ENCODE results near the gene ANKRD34B.

Gene ANKRD34B

DNA sequence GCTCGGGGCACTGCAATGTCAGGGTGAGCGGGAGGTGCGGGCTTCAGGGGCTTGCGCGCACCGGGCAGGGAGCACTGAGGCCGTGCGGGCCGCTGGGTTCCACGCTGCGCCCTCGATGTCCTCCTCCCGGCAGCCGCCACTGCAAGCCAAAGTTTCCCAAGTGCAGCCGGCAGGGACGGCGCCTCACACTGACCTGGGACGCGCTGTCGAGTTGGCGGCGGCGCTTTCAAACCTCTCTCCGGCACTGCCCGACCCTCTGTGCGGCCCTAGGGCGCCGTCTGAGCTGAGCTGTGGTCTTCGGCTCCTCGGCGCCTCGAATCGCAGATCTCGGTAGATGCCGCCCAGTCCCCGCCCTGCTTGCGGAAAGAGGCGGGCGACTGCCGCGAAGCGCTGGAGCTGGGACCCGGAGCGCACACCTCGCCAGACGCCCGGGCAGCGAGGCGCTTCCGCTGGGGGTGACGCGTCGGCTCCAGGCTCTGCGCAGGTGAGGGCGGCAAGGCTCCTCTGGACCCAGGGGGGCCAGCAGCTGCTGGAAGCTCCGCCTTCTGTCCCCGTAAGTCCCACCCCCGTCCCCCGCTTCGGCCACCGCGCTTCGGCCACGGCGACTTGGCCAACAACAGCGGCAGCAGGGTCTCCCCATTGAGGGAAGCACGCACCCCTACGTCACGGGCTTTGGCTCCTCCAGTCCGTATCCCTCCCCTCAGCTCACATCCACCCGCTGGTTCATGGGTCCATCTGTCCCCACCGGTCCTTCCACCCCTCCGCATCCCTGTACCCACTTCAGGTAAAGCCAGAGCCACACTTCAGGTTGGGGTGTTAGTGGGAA, at the start of gene ANKRD34B:
ANKRD34B (minus strand) TSS at position 320 of the 826 bp plus-strand sequence. CDS start 10,261 bp downstream, outside the sequence.
- TF ChIP-seq, protein P1, sequence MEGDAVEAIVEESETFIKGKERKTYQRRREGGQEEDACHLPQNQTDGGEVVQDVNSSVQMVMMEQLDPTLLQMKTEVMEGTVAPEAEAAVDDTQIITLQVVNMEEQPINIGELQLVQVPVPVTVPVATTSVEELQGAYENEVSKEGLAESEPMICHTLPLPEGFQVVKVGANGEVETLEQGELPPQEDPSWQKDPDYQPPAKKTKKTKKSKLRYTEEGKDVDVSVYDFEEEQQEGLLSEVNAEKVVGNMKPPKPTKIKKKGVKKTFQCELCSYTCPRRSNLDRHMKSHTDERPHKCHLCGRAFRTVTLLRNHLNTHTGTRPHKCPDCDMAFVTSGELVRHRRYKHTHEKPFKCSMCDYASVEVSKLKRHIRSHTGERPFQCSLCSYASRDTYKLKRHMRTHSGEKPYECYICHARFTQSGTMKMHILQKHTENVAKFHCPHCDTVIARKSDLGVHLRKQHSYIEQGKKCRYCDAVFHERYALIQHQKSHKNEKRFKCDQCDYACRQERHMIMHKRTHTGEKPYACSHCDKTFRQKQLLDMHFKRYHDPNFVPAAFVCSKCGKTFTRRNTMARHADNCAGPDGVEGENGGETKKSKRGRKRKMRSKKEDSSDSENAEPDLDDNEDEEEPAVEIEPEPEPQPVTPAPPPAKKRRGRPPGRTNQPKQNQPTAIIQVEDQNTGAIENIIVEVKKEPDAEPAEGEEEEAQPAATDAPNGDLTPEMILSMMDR (IDR thresholded peaks at IDR 0.05), result no peak

GRCh38 chr5:80619086-80619485, 49.0 kb upstream of the ANKRD34B start:
- TF ChIP-seq, protein P1 (IDR thresholded peaks at IDR 0.05), result no peak

DNA sequence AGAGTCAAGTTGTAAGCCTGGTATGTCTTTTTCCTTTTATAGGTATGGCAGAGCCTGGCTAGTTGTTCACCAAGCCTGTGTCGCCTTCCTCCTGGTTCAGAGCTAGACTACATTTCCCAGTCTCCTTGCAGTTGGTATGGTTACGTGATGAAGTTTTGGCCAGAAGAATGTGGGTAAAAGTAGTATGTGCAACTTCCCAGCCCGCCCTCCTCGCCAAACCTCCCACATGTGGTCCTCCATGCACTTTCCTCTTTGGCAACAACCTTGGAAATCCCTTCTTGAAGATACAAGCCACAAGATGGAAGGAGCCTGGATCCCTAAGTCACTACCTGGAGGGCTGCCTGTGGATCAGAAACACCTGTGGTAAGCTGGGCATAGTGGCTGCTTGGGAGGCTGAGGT, 48.4 kb upstream of the ANKRD34B start:
- TF ChIP-seq, protein P1 (IDR thresholded peaks at IDR 0.05), result no peak

GRCh38 chr5:80615266-80615914, 45.3 kb upstream of the ANKRD34B start:
- TF ChIP-seq, protein P1 (IDR thresholded peaks at IDR 0.05), result no peak

DNA sequence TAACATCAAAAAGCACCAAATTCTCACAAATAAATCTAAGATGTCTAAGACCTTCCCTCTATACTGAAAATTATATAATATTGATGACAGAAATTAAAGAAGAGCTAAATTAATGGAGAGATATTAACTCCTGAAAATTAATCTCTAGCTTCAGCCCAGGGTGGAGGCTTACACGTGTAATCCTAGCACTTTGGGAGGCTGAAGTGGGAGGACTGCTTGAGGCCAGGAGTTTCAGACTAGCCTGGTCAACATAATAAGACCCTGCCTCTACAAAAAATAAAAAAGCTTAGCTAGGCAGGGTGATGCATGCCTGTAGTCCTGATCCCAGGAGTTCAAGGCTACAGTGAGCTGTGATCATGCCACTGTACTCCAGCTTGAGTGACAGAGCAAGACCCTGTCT, 39.6 kb upstream of the ANKRD34B start:
- TF ChIP-seq, protein P1 (IDR thresholded peaks at IDR 0.05), result no peak

DNA sequence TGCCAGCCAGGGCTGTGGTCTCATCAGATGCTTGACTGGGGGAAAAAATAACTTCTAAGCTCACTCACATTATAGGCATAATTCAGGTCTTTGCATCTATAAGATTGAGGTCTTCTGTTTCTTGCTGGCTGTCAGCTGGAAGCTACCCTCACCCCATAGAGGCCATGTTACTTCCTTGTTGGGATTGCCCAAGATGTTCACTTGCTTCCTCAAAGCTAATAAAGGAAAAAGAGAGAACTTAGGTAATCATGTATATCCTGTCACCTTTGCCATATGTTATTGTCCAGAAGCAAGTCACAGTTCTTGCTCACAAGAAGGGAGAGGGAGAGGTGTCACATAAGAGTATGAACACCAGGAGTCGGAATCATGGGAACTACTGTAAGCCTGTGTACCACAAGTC, 38.7 kb upstream of the ANKRD34B start:
- TF ChIP-seq, protein P1 (IDR thresholded peaks at IDR 0.05), result no peak

GRCh38 chr5:80607832-80608231, 37.8 kb upstream of the ANKRD34B start:
- TF ChIP-seq, protein P1 (IDR thresholded peaks at IDR 0.05), result no peak

All from LNCAP (cell line).